IPS-20b (cell line): ENCODE measurements around the gene RBBP8NL.

Experiments used
- H3K27ac ChIP-seq: one replicate; pipeline ENCODE4 v1.5.1; 2013; ENCODE audit warnings: low read length
- H3K27me3 ChIP-seq: 2 replicates; pipeline ENCODE4 v1.6.1; 2013; ENCODE audit warnings: mild to moderate bottlenecking, low read length, inconsistent platforms; ENCODE audit not compliant: insufficient read depth
- H3K36me3 ChIP-seq: 2 replicates; pipeline ENCODE4 v1.6.1; 2013; ENCODE audit warnings: low read depth, mild to moderate bottlenecking, inconsistent platforms, low read length, moderate library complexity; ENCODE audit not compliant: insufficient read depth
- H3K4me1 ChIP-seq: 2 replicates; pipeline ENCODE4 v1.6.1; 2013; ENCODE audit warnings: mild to moderate bottlenecking, control low read depth, inconsistent platforms, low read length, moderate library complexity; ENCODE audit not compliant: insufficient read depth
- H3K4me3 ChIP-seq: 2 replicates; pipeline ENCODE4 v1.5.1; 2013; ENCODE audit warnings: mild to moderate bottlenecking, low read length, inconsistent platforms
- H3K9ac ChIP-seq: 2 replicates; pipeline ENCODE4 v1.6.1; 2013; ENCODE audit warnings: low read depth, mild to moderate bottlenecking, inconsistent platforms, low read length, moderate library complexity
- H3K9me3 ChIP-seq: 2 replicates; pipeline ENCODE4 v1.6.1; 2013; ENCODE audit warnings: mild to moderate bottlenecking, low read depth, low read length, inconsistent platforms; ENCODE audit not compliant: insufficient read depth

The RBBP8NL gene

DNA sequence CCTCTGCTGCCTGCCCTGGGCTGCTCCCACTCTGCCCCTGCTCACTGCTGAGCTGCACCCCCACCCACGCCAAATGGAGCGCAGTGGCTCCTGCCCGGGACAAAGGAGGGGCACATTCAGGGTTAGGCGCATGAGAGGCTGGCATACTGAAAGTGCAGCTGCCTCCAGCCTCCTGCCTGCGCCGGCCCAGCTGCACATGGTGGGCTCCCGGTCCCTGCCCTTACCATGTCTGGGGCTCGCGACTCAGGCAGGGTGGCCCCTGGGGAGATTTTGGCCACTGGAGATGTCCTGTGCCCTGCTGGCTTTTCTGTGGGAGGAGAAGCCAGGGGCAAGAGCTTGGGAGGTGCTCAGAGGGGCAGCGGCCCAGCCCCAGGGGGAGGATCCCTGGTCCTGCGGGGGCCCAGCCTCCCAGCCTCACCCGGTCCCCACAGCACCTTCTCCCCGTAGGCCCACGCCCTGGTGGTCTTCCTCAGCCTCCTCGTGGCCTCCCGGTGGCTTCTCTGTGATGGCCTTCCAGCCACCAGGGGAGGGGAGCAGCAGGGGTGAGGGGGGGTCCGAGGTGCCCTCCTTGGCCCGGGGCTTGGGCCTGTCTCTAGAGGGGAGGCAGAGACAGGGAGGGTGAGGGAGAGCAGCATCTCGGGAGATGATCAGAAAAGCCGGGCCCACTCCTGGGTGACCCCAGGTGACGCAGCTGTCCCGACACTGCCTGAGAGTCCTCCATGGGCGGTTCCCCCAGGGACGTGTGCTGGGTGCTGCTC lies 11.8 kb downstream of the RBBP8NL start:
- no peaks in the 10 kb centered on the region for H3K36me3 ChIP-seq
- H3K4me1 ChIP-seq: no peaks in the 10 kb centered on the region
- no peaks in the 10 kb centered on the region for H3K9me3 ChIP-seq
- no peak overlapping the region for H3K4me3 ChIP-seq
- H3K27me3 ChIP-seq: no peaks in the 10 kb centered on the region; the same call in 1 of the 2 replicates
- H3K9ac ChIP-seq: no peak overlapping the region
- no peak overlapping the region for H3K27ac ChIP-seq

DNA sequence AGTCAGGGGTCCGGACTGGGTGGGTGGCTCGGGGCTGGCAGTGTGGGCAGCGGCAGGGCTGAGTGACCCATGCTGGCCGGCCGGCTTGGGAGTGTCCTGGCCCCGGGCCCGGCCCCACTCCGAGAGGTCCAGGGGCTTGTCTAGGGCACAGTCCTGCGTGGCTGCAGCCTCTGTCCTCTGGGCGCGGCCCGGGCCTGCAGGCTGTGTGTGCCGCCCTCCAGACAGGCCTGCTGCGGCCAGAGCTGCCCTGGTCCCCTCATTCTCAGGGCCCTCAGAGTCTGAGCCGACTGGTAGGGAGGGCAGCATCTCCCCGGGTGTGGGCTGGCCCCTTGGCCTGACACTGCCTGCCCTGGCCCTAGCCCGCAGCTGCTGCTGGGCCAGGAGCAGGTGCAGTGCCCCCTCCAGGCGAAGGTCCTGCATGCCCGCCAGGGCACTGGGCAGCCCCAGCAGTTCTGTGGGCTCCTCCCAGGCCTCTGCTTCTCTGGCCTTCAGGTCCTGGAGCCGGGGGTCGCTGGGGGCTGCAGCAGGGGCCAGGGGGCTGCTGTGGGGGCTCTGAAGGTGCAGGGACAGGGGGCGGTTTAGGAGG lies 13.3 kb downstream of the RBBP8NL start:
- Histone ChIP-seq H3K4me3 (no peak overlapping the region), H3K4me1 (no peaks in the 10 kb centered on the region), H3K9me3 (no peaks in the 10 kb centered on the region), H3K36me3 (no peaks in the 10 kb centered on the region), H3K27ac (no peak overlapping the region), H3K9ac (no peak overlapping the region), H3K27me3 (peaks cover 15% of the 10 kb centered on the region)

GRCh38 chr20:62413025-62413570 lies 14.2 kb downstream of the RBBP8NL start:
- Histone ChIP-seq H3K4me1 (no peaks in the 10 kb centered on the region), H3K9ac (no peak overlapping the region; the same call in 1 of the 2 replicates), H3K27me3 (peaks cover 16% of the 10 kb centered on the region), H3K4me3 (no peak overlapping the region), H3K36me3 (no peaks in the 10 kb centered on the region), H3K9me3 (no peaks in the 10 kb centered on the region), H3K27ac (no peak overlapping the region)

- H3K27ac ChIP-seq: no peak overlapping the region
- no peak overlapping the region for H3K4me3 ChIP-seq
- no peaks in the 10 kb centered on the region for H3K9me3 ChIP-seq
- H3K27me3 ChIP-seq: peaks cover 23% of the 10 kb centered on the region
- H3K36me3 ChIP-seq: no peaks in the 10 kb centered on the region
- H3K4me1 ChIP-seq: no peaks in the 10 kb centered on the region
- no peak overlapping the region for H3K9ac ChIP-seq
Measured at GRCh38 chr20:62412194-62413024, 14.9 kb downstream of the RBBP8NL start.

GRCh38 chr20:62411479-62412193 lies 15.7 kb downstream of the RBBP8NL start:
- Histone ChIP-seq H3K27ac (no peak overlapping the region), H3K9me3 (no peaks in the 10 kb centered on the region), H3K4me3 (no peak overlapping the region), H3K9ac (no peak overlapping the region), H3K36me3 (no peaks in the 10 kb centered on the region), H3K27me3 (peaks cover 23% of the 10 kb centered on the region), H3K4me1 (no peaks in the 10 kb centered on the region)

- no peak overlapping the region for H3K27ac ChIP-seq
- H3K4me1 ChIP-seq: 0 out of 2 replicates have a peak, but pooled peaks cover 3% of the 10 kb centered on the region
- H3K9me3 ChIP-seq: no peaks in the 10 kb centered on the region
- no peak overlapping the region for H3K9ac ChIP-seq
- H3K4me3 ChIP-seq: no peak overlapping the region
- H3K36me3 ChIP-seq: no peaks in the 10 kb centered on the region
- peaks cover 23% of the 10 kb centered on the region for H3K27me3 ChIP-seq
Measured at GRCh38 chr20:62410746-62411478, 16.4 kb downstream of the RBBP8NL start.

DNA sequence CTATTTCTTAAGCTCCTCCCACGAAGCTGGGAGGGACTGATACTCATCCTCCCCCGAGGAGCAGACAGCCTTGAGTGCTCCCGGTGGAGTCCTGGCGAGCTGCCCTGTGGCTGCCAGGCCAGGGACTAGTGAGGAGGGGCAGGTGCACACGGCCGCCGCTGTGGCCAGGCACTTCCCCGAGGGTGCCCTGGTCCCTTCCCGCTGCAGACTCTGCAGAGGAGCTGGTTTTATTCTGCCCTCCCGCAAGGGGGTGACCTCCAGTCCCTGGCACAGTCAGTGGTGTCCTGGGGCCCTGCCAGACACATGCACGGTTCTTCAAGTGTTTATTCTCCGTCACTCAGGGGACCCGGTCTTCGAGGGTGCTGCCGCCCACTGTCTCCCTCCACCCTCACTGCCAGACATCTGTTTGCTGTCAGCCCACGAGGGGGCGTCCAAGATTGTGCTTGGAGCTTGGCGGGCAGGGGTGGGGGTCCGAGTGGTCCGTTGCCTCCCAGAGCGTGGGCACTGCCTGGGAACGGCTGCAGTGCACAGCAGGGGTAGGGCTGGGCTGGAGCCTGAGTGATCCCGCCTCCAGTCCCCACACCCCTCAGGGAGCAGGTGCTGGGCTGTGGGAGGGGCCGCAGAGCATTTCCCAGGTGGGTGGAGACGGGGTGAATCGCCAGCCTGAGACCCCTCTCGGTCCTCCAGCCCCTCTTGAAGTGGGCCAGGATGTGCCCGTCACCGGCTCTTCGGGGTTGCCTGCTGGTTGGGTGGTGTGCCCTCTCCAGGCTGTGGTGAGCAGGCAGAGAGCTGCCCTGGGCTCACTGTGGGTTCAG lies 17.2 kb downstream of the RBBP8NL start:
- Histone ChIP-seq H3K36me3 (no peaks in the 10 kb centered on the region), H3K4me3 (no peak overlapping the region; the same call in 1 of the 2 replicates), H3K9ac (no peak overlapping the region), H3K4me1 (0 out of 2 replicates have a peak, but pooled peaks cover 3% of the 10 kb centered on the region), H3K27ac (no peak overlapping the region), H3K9me3 (no peaks in the 10 kb centered on the region), H3K27me3 (peaks cover 23% of the 10 kb centered on the region)

DNA sequence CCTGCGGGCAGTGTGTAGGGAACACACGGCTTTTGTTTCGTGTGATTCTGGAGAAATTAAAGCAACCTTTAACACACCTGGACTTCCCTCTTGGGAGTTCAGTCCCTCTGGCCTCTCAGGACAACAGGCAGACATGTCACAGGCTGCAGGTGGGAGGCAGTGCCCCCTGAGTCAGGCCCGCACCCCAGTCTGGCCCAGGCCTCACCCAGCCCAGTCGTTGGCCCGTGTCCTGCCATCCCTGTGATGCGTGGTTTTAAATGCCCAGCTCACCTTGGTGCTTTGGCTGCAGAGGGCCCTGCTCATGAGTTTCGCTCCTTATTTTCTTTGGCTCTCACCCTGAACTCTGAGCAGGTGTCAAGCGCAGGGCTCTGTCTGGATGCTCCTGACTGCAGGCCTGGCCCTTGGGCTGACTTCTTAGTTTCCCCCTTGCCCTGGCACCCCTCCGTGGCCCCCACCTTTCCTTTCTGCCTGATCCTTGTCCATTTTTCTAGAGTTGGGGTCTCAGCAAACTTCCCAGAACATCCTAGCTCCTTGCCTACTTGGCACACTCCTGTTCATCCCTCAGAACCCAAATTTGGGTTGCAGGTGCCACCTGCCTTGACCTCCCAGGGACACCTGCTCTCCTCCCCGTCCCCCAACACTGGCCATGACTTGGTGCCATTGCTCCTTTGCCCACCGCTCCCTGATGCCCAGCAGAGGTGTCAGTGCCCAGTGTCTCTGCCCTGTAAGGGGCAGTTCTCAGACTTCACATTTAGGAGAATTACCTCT lies 18.1 kb downstream of the RBBP8NL start:
- H3K36me3 ChIP-seq: no peaks in the 10 kb centered on the region
- no peaks in the 10 kb centered on the region for H3K9me3 ChIP-seq
- H3K9ac ChIP-seq: no peak overlapping the region

DNA sequence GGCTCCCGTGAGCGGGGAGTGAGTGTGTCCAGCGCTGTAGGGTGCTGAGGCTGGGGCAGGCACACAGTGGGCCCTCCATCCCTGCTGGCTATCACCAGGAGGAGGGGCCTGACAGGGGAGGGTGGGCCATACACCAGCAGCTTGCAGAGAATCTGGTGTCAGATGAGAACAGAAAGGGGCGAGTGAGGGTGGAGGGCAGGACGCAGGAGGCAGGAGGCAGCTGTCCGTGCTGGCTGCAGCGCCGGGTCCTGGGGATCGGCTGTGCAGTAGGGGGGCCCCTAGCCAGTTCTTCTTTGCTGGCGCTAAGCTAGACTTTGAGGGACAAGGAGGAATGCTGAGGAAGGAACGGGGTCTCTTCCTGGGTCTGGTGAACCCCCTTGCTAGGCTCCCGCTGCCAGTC lies 18.7 kb downstream of the RBBP8NL start:
- no peaks in the 10 kb centered on the region for H3K36me3 ChIP-seq
- H3K27ac ChIP-seq: no peak overlapping the region
- H3K27me3 ChIP-seq: peaks cover 23% of the 10 kb centered on the region
- H3K9me3 ChIP-seq: no peaks in the 10 kb centered on the region
- H3K4me1 ChIP-seq: 0 out of 2 replicates have a peak, but pooled peaks cover 3% of the 10 kb centered on the region
- no peak overlapping the region for H3K9ac ChIP-seq
- H3K4me3 ChIP-seq: no peak overlapping the region

More for the DNA sequence above, 18.1 kb downstream of the RBBP8NL start:
- Histone ChIP-seq H3K27ac (no peak overlapping the region), H3K27me3 (peaks cover 23% of the 10 kb centered on the region), H3K4me1 (0 out of 2 replicates have a peak, but pooled peaks cover 3% of the 10 kb centered on the region), H3K4me3 (no peak overlapping the region)
